Posterior vena cava (tissue), 2 donors: ENCODE data around the gene CRADD. TPM values are rescaled to one million over a fixed set of nuclear protein-coding genes. Genes with fewer than 3 reads are reported as not detected.
"Not testable (repeated sequence)": the region's sequence is repeated elsewhere in the genome, so short reads cannot be mapped to it uniquely, and the experiment has no call there.

Source experiments
- DNase-seq: peaks from one replicate; pipeline ENCODE4 v3.0.0-alpha.2; 2020; ENCODE audit warnings: low spot score
- intact Hi-C, 2 donors: fragments of 100-400 bp; cut with DNase I; formaldehyde crosslinking; loops; one replicate each; pipeline versions ENCODE4 v1.14.1 to v1.14.2; 2022 to 2023
- total RNA-seq, 2 donors: library from RNA; stranded (reverse); fragmentation: NEBNext Ultra II Directional; extraction: Animal tissue kit (Norgen Biotek cat#: 25700); gene quantifications; one replicate each; pipeline ENCODE4 v1.2.1, GENCODE V29; 2021
- donor health status: DM: yes; HTN: yes; CAD: no.
- donor health status: DM: yes; HTN: yes; CAD: no.

CRADD gene
- total RNA-seq, 2 donors from 2014 or later: 21.6 to 22.0 TPM

DNA sequence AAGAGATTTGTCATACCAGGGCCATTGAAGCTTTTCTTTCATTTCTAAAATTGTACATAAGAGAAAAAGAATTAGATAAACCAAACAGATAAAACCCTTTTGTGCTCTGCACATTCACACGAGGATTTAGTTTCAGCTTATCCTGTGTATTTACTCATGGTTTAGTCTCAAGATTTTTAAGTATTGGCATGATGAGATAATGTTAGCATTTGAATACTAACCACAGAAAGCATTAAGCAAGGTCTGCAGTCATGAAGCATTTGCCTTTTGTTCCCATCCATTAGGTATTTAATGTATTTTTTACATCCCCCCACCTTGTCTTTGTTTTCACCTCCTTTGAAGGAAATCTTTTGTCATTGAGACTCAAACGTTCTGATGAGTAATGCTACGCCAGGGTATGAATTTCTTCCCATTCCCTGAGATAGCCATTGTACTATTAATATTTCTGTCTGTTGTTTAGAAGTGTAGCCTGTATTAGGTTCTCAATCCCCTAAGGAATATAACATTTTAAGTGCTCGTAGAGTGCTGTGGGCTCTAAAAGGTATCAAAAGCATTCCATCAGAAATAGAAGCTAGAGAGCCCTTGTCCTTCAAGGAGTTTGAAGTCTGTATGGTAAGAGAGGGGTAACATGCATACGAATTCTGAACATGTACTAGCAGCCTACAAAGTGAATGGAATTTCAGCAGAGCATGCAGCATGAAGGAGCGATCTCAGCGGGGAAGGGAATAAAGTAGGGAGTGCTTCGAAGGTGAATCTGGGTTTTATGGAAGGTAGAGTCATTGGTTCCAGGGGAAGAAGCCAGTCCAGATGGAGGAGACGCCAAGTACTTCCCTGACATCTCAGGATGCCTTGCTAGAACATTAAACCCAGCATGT is 22.3 kb downstream of the CRADD start:
- intact Hi-C loops: no loop called here
- no peak for DNase-seq

DNA sequence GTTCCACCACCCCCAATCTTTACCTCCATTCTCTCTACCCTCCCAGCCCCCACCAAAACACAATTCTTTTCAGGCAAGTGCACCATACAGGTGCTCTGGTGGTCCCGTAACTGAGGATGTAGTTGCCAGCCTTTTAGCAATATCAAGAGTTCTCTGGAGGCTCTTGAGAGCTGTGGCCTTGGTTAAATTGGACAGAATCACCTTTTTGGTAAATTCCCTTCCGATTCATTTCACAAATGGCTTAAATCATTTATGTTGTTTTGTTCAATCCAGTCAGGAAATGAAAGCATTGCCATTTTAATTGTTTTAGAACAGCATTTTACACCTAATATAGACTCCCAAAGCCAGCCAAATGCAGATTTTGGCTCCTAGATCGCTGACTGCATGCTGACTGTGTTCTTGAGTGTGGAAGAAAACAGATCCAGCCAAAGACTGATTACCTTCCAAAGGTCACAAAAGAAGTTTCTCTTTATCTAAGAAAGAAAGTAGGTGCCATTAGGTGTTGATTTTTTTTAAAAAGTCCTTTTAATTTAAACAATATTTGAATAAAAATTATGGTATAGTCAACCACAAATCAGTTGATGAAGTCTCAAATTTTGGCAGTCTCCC is 25.6 kb downstream of the CRADD start:
- intact Hi-C loops: no loop called here
- DNase-seq: no peak

DNA sequence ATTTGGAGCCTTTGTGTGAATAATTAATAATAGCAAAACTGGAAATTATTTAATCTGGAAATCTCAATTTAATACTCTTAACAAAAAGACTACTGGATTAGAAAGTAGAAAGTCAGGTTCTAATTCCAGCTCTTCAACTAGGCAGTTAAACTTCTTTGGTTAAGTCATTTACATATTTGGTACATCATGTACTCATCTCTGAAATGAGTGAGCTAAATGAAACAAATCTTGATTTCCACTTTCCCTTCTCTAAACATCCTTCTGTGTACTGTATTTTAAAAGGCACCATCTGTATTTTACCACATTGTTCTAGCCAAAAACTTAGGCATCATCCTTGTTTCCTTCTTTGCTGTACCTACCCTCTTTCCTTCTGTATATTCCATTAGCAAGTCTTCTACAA is 26.9 kb downstream of the CRADD start:
- intact Hi-C loops: no loop called here
- no peak for DNase-seq

DNA sequence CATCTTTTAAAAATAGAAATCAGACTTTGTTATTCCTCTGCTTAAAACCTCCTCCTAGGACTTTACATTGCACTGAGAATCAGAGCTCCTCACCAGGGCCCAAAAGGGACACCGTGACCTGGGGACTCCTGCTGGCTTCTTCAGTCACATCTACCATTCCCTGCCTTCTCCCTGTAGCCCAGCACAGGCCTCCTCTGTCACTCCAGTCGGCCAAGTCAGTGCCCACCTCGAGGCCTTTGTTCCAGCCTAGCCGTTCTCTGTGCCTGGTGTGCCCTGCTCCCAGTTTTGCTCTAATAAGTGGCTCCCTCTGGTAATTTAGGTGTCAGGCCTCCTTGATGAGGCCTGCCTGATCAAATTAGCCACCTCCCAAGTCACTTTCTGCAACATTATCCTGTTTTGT is 27.4 kb downstream of the CRADD start:
- DNase-seq: no peak
- intact Hi-C loops: no loop called here

DNA sequence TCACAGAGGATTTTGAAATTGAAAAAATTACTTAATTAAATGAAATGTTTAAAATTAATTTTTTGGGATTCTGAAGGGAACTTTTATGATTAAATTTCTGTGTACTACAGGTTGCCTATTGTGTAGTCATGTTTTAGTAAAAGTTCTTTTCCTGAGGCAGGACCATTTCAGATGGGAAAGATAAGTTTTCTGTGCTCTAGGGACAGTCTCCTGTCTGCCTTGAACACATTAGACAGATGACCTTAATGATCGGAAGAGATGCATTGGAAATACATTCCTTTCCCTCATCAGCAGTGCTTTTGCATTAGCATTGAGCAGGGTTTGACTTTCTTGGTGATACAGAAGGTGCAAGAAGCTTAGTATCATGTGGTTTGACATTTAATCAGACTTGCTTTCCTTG is 28.1 kb downstream of the CRADD start:
- no peak for DNase-seq
- intact Hi-C loops: no loop called here

DNA sequence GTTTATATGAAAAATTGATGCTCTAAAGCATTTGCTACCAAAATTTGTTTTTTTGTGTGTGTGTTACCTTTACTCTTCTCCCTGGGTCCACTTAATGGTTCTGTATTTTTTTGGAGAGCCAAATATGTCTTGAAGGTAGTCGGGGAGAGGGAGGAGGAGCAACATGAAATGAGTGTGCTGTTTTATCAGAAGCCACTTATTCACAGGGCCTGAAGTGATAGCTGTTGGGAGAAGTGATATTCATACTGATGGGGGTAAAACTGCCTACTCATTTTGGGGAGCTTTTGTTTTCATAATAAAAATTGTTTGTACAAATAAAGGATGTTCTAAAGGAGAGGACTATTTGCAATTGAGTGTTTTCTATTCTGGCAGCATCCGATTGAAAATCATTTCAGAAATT is 29.2 kb downstream of the CRADD start:
- no peak for DNase-seq
- intact Hi-C loops: no loop called here

DNA sequence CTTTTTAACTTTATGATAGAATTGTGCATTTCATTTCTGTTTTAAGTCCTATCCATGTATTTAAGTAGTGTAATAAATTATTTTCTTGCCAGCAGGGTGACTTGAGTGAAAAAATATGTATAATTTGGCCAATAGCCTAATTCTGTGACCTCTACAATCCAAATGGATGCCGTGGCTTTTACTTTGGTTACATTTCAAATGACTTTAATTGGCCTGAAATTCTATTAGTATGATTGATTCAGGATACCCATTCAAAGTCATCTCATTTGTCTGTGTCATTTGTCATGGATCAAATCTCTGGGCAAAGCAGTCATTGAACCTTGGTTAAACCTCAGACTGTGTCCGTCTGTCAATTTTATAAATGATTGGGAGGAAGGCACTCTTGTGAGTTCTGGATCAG is 29.6 kb downstream of the CRADD start:
- no peak for DNase-seq
- intact Hi-C loops: no loop called here

DNA sequence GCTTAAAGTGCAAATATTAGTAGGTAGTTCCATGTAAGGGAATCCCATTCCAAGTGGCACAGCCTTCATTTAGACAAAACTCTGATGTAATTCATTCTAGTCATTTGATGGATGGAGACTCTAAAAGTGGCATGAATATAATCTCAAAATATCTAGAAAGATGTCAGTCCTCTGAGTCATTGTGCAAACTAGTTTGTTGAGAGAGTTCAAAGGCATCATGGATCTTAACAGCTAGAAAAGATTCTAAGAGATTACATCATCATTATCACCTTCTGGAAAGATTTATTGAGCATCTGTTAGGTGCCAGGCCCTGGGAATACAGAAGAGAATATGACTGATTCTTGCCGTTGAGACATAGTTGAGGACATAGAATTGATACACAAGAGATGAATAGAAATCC is 30.7 kb downstream of the CRADD start:
- DNase-seq: no peak
- intact Hi-C loops: no loop called here

DNA sequence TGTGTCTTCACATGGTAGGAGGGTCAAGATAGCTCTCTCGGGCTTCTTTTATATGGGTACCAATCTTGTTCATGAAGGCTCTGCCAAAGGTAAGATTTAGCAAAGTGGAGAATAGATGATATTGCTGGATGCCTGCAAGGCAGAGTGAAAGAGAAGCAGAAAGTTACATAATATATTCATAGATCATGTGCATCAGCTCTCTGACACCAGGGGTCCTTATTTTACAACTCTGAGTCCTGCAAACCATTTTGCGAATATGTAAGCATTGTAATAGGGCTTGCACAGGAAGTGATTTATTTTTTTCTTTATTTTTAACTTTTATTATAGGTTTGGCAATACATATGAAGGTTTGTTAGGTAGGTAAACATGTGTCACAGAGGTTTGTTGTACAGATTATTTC is 31.8 kb downstream of the CRADD start:
- DNase-seq: no peak
- intact Hi-C loops: no loop called here

DNA sequence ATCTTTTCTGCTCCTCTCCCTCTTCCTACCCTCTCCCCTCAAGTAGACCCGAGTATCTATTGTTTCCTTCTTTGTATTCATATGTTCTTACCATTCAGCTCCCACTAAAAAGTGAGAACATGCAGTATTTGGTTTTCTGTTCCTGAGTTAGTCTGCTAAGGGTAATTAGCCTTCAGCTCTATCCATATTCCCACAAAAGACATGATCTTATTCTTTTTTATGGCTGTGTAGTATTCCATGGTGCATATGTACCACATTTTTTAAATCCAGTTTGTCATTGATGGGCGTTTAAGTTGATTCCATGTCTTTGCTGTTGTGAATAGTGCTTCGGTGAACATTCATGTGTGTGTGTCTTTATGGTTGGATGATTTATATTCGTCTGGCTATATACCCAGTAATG is 32.2 kb downstream of the CRADD start:
- DNase-seq: no peak
- intact Hi-C loops: no loop called here

DNA sequence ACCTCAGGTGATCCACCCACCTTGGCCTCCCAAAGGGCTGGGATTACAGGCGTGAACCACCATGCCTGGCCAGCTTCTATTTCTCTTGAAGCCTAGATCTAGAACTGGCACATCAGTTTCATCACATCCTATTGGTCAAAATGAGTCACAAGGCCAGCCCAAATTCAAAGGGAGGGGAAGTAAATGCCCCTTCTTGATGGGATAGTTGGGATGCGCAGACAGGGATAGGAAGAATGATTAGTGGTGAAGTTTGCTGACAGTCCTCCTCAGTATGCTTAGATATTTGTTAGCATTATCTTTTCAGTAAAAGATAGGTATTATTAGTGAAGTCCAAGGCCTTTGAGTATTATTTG is 33.4 kb downstream of the CRADD start:
- intact Hi-C loops: no loop called here
- no peak for DNase-seq

DNA sequence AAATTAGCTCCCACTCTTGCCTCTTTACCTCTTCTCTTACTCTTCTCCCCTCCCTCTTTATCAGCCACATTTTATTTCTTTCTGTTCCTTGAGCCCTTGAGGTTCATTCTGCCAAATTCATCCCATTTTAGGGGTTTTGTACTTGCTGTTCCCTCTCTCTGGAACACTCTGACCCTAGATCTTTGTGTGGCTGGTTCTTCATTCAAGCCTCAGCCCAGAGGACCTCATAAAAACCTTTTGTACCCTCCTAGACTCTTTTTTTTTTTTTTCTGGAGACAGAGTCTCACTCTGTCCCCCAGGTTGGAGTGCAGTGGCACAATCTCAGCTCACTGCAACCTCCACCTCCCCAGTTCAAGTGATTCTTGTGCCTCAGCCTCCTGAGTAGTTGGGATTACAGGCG is 34.3 kb downstream of the CRADD start:
- DNase-seq, intact Hi-C loops: not testable (repeated sequence)

DNA sequence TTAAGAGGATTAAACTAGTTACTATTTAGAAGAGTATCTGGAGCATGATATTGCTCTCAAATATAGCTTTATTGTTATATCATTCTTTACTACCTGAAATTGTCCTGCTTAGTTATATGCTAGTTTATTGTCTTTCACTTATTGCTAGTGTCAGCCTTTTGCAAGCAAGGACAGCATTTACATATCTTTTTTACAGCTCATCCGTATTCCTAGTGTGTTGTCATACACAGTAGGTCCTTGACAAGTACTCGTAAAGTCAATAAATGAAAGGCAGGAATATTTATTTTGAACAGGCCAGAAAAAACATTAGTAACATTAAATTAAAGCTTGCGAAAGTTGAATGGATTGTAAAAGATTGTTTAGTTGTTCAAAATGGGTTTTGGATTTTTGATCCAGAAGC is 35.0 kb downstream of the CRADD start:
- no peak for DNase-seq

DNA sequence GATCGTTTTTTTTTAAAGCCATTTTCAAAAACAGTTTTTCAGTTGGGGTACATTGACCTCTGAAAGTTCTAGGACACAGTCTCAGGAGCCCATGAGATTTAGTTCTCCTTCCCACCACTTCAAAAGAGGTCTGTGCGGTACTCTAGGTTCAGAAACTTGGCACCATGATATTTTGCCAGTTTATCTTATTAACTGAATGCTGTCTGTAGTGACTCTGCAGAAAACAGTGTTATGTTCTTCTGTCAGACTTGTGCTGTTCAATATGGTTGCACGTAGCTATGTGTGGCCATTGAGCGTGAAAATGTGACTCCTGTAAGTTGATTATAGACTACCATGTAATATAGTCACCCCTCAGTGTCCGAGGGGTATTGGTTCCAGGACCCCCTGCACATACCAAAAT is 35.9 kb downstream of the CRADD start:
- intact Hi-C loops: no loop called here
- DNase-seq: no peak

More for the DNA sequence above, 35.0 kb downstream of the CRADD start:
- intact Hi-C loops: no loop called here

DNA sequence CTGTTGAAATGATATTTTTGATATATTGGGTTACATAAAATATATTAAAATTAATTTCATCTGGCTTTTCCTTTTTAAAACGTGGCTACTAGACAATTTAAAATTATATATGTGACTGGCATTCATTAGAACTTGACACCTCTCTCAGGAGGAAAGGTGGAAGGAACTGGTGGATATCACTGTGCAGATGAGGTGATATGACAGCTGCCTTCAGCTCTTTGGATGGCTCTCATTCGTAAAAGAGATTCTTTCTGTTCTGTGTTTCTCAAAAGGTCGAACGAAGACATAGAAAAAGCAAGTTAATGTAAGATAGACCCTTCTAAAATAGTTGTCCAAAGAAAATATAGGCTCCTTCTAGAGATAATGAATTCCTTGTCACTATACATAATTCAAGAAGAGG is 36.6 kb downstream of the CRADD start:
- intact Hi-C loops: no loop called here
- DNase-seq: no peak

DNA sequence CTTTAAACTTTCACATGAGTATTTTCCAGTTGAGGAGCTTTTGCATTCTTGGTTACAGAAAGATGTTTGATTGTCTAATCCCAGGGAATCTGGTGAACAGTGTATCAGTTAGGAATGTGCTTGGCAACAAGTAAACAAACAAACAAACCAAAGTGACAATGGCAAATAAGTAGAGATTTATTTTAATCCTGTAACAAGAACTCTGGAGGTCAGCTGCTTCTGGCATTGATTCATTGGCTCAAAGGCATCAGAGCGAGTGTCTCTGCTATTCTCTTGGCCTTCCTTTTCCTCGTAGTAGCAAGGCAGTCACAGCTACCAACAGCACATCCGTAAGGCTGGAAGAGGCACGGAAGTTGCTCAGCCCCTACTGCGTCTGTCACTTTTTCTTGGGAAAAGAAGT is 37.2 kb downstream of the CRADD start:
- DNase-seq: no peak
- intact Hi-C loops: no loop called here

DNA sequence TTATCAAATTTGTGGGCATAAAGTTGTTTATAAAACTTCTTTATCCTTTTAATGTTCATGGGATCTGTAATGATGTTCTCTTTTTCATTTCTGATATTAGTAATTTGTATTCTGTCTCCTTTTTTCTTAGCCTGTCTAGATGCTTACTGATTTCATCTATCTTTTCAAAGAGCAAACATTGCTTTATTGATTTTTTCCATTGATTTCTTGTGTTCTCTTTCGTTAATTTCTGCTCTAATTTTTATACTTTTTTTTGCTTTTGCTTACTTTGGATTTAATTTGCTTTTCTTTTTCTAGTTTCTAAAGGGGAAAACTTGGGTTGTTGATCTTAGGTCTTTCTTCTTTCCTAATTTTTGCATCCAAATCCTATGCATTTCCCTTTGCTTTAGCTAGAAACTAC is 42.5 kb downstream of the CRADD start:
- DNase-seq: no peak
- intact Hi-C loops: no loop called here

DNA sequence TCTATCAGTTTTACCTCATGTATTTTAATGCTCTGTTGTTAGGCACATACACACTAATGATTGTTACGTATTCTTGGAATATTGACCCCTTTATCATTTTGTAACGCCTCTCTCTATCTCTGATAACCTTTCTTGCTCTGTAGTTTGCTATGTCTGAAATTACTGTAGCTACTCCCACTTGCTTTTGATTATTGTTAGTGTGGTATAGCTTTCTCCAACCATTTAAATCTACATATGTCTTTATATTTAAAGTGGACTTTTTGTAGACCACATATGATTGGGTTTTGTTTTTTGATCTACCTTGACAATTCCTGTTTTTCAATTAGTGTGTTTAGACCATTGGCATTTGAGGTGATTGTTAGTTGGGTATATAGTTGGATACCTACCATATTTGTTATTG is 43.4 kb downstream of the CRADD start:
- DNase-seq: no peak
- intact Hi-C loops: no loop called here

DNA sequence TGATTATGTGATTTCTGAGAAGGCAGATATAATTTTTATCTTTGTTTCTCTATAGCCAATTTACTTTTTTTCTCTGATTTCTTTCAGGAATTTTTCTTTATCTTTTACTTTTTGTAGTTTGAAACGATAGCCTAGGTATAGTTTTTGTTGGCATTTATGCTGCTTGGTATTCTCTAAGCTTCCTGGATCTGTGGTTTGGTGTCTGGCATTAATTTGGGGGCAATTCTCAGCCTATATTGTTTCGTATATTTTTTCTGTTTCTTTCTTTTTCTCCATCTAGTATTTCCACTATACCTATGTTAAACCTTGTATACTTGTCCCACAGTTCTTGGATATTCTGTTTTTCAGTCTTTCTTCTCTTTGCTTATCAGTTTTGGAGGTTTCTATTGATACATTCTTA is 45.0 kb downstream of the CRADD start:
- no peak for DNase-seq
- intact Hi-C loops: no loop called here

DNA sequence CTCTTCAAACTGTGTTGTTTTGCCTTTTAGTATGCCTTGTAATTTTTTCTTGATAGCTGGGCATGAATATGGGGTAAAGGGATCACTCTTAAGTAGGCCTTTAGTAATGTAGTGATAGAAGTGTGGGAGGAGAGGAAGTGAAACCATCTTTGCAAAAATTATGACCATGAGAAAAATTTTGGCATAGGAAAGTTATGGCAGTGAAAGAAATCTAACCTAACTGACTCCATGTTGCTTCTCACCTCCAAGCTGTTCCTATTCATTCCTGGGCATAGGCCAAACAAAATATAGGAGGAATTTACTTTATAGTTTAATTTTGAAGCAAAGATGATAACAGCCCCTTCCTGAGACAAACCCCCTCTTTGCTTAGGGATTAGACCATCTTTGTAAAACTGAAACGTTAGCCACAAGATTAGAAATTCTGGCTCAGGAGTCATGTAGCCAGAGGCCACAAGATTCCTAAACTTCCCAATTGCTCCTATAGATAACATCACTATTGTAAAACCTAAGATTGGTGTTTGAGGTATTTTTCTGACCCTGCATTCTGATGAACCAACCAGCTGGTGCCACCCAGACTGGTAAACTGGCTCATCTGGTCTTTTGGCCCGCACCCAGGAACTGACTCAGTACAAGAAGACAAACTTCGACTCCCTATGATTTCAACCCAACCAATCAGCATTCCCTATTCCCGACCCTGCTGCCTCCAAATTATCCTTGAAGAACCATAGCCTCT is 45.8 kb downstream of the CRADD start:
- intact Hi-C loops: no loop called here
- no peak for DNase-seq

DNA sequence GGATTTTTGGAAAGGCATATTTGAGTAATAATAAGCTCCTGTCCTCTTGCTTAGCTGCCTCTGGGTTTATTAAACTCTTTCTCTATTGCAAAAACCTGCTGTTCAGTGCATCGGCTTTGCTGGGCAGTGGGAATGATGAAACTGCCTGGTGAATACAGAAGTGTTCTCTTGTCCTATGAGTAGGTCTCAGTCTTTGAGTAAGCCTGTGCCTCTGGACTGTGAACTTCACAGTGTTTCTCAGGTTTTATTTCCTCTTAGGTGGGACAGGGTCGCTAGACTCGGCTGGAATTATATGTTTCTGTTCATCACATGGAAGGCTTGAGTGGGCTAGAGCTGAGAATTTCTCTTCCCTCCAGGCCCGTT is 46.4 kb downstream of the CRADD start:
- no peak for DNase-seq
- intact Hi-C loops: no loop called here
